GM08714 (cell line): ENCODE measurements around the gene AURKA.
"Not testable (repeated sequence)": the region's sequence is repeated elsewhere in the genome, so short reads cannot be mapped to it uniquely, and the experiment has no call there.

Experiments
- H3K4me3 ChIP-seq: fragments of 200-500 bp; sonication (Bioruptor generic); 2 replicates; pipeline ENCODE4 v1.5.1; 2014; ENCODE audit warnings: mild to moderate bottlenecking, low read length, inconsistent platforms
- ZNF274 ChIP-seq: IDR thresholded peaks from 2 replicates; pipeline ENCODE4 v1.6.1; 2012; ENCODE audit warnings: mild to moderate bottlenecking, low read depth, low read length

Gene AURKA

GRCh38 chr20:56342783-56343182 lies 49.2 kb downstream of the AURKA start:
- no peak overlapping the region for H3K4me3 ChIP-seq
- no peak for TF ChIP-seq ZNF274

GRCh38 chr20:56336709-56337108 lies 55.3 kb downstream of the AURKA start:
- H3K4me3 ChIP-seq = not testable (repeated sequence)

- no peak overlapping the region for H3K4me3 ChIP-seq
- TF ChIP-seq ZNF274 = no peak
These were observed 63.2 kb downstream of the AURKA start for GRCh38 chr20:56328861-56329260.

GRCh38 chr20:56324806-56325205 lies 67.2 kb downstream of the AURKA start:
- H3K4me3 ChIP-seq = no peak overlapping the region
- no peak for TF ChIP-seq ZNF274

GRCh38 chr20:56323656-56324055 lies 68.4 kb downstream of the AURKA start:
- no peak for TF ChIP-seq ZNF274
- no peak overlapping the region for H3K4me3 ChIP-seq

GRCh38 chr20:56323206-56323605 lies 68.8 kb downstream of the AURKA start:
- no peak overlapping the region for H3K4me3 ChIP-seq
- TF ChIP-seq ZNF274 = no peak

- no peak for TF ChIP-seq ZNF274
- no peak overlapping the region for H3K4me3 ChIP-seq
These were observed 69.3 kb downstream of the AURKA start for GRCh38 chr20:56322681-56323080.
